Left lung (tissue), 10 donors: ENCODE measurements around the gene ATP10A. TPM values are rescaled to one million over a fixed set of nuclear protein-coding genes. Genes with fewer than 3 reads are reported as not detected.
A peak's percentile ranks its signal among the peaks of the same experiment; 100 is the strongest.
"Not testable (repeated sequence)": the region's sequence is repeated elsewhere in the genome, so short reads cannot be mapped to it uniquely, and the experiment has no call there.

Experiments
- ATAC-seq: fragments of 200-7000 bp; cut with Tn5 transposase; one replicate; pipeline ENCODE4 v1.9.1; 2020; ENCODE audit warnings: moderate library complexity
- DNase-seq, 4 donors: peaks; one replicate each; pipeline ENCODE4 v3.0.0-alpha.2; 2013 to 2020
- H3K27ac ChIP-seq, 2 donors: fragments of 200-600 bp; sonication (generic) in 1 of 2; one replicate each; pipeline versions ENCODE4 v1.5.0 to v1.8.0; 2020 to 2021
- H3K27me3 ChIP-seq, 2 donors: fragments of 200-600 bp; sonication (generic) in 1 of 2; one replicate each; pipeline versions ENCODE4 v1.5.0 to v1.8.0; 2020 to 2021
- H3K36me3 ChIP-seq, 2 donors: fragments of 200-600 bp; sonication (generic) in 1 of 2; one replicate each; pipeline versions ENCODE4 v1.5.0 to v1.8.0; 2020 to 2021
- H3K4me1 ChIP-seq, 2 donors: fragments of 200-600 bp; one replicate each; pipeline ENCODE4 v1.8.0; 2021
- H3K4me3 ChIP-seq, 2 donors: fragments of 200-600 bp; sonication (generic) in 1 of 2; one replicate each; pipeline versions ENCODE4 v1.5.0 to v1.8.0; 2020 to 2021; ENCODE audit warnings: mild to moderate bottlenecking in 1 of 2
- H3K9me3 ChIP-seq, 2 donors: fragments of 200-600 bp; sonication (generic) in 1 of 2; one replicate each; pipeline versions ENCODE4 v1.5.0 to v1.8.0; 2020 to 2021
- intact Hi-C, 2 donors: fragments of 100-400 bp; cut with DNase I; formaldehyde crosslinking; loops; one replicate each; pipeline versions ENCODE4 v1.11.2 to v1.14.2; 2022
- polyA plus RNA-seq, 6 donors: library from polyadenylated mRNA; unstranded; fragments of 120-200 nt; gene quantifications; one replicate each; pipeline ENCODE4 v1.2.1, GENCODE V29; 2013; ENCODE audit not compliant: insufficient read length in 6 of 6
- total RNA-seq, 2 donors: library from RNA; stranded (reverse); fragmentation: NEBNext Ultra II Directional; extraction: Animal tissue kit (Norgen Biotek cat#: 25700); gene quantifications; one replicate each; pipeline ENCODE4 v1.2.1, GENCODE V29; 2021
- TF ChIP-seq, protein P1 (sequence below), 2 donors: fragments of 200-600 bp; sonication (generic) in 1 of 2; IDR thresholded peaks; one replicate each; pipeline versions ENCODE4 v1.5.0 to v1.8.0; 2021; ENCODE audit warnings: antibody characterized with exemption in 2 of 2
- donor health status: DM: no; HTN: yes; CAD: no.
- donor health status: DM: no; HTN: no; CAD: no.

Gene ATP10A
- total and polyA plus RNA-seq, 8 donors, result 0.70 to 46.1 (median 0.87) TPM

- H3K4me1 ChIP-seq, result no peaks in the 10 kb centered on the region
- TF ChIP-seq, protein P1, sequence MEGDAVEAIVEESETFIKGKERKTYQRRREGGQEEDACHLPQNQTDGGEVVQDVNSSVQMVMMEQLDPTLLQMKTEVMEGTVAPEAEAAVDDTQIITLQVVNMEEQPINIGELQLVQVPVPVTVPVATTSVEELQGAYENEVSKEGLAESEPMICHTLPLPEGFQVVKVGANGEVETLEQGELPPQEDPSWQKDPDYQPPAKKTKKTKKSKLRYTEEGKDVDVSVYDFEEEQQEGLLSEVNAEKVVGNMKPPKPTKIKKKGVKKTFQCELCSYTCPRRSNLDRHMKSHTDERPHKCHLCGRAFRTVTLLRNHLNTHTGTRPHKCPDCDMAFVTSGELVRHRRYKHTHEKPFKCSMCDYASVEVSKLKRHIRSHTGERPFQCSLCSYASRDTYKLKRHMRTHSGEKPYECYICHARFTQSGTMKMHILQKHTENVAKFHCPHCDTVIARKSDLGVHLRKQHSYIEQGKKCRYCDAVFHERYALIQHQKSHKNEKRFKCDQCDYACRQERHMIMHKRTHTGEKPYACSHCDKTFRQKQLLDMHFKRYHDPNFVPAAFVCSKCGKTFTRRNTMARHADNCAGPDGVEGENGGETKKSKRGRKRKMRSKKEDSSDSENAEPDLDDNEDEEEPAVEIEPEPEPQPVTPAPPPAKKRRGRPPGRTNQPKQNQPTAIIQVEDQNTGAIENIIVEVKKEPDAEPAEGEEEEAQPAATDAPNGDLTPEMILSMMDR (IDR thresholded peaks at IDR 0.05), result no peak
- ATAC-seq, result no peak
- H3K36me3 ChIP-seq, result no peaks in the 10 kb centered on the region
- DNase-seq, result no peak
- H3K27ac ChIP-seq, result no peak overlapping the region
- intact Hi-C loops, result no loop called here
- no peak overlapping the region for H3K4me3 ChIP-seq
- no peaks in the 10 kb centered on the region for H3K27me3 ChIP-seq
- no peaks in the 10 kb centered on the region for H3K9me3 ChIP-seq
These were observed 210.4 kb downstream of the ATP10A start for GRCh38 chr15:25652704-25653103.

- intact Hi-C loops, result no loop called here
- no peaks in the 10 kb centered on the region for H3K4me1 ChIP-seq
- TF ChIP-seq, protein P1 (IDR thresholded peaks at IDR 0.05), result no peak
- no peaks in the 10 kb centered on the region for H3K36me3 ChIP-seq
- H3K27me3 ChIP-seq, result no peaks in the 10 kb centered on the region
- no peaks in the 10 kb centered on the region for H3K9me3 ChIP-seq
- ATAC-seq (no peak), DNase-seq (no peak)
- H3K27ac ChIP-seq, result no peak overlapping the region
- H3K4me3 ChIP-seq, result no peak overlapping the region
These were observed 213.7 kb downstream of the ATP10A start for GRCh38 chr15:25649390-25649789.

GRCh38 chr15:25643120-25643519, 220.0 kb downstream of the ATP10A start:
- no peak for ATAC-seq

DNA sequence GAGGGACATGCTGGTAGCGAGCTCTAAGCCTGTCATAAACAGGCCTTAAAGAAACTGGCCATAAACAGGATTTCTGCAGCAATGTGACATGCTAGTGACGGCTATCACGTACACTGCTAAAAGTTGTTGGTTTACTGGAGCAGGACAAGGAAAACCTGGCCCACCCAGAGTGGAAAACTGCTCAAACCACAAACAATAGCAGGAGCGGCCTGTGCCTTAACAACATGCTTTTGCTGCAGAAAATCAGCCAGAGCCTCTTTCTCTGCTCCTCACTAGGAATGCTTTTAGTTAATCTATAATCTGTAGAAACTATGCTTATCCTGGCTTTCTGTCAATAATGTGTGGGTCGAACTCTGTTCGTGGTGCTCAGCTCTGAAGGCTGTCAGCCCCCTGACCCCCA, 221.4 kb downstream of the ATP10A start:
- intact Hi-C loops, result no loop called here
- H3K4me1 ChIP-seq, result peaks cover 0 to 5% of the 10 kb centered on the region in 2 donors
- no peaks in the 10 kb centered on the region for H3K36me3 ChIP-seq
- no peak overlapping the region for H3K4me3 ChIP-seq
- TF ChIP-seq, protein P1 (IDR thresholded peaks at IDR 0.05), result no peak
- DNase-seq (no peak), ATAC-seq (peak; percentile 40)
- no peaks in the 10 kb centered on the region for H3K27me3 ChIP-seq
- no peaks in the 10 kb centered on the region for H3K9me3 ChIP-seq
- no peak overlapping the region for H3K27ac ChIP-seq

More at GRCh38 chr15:25643120-25643519, 220.0 kb downstream of the ATP10A start:
- Histone ChIP-seq H3K27me3 (no peaks in the 10 kb centered on the region), H3K36me3 (no peaks in the 10 kb centered on the region), H3K4me1 (peaks cover 0 to 5% of the 10 kb centered on the region in 2 donors), H3K4me3 (no peak overlapping the region), H3K27ac (no peak overlapping the region), H3K9me3 (no peaks in the 10 kb centered on the region)
- DNase-seq, result no peak
- TF ChIP-seq, protein P1 (IDR thresholded peaks at IDR 0.05), result no peak
- intact Hi-C loops, result no loop called here

DNA sequence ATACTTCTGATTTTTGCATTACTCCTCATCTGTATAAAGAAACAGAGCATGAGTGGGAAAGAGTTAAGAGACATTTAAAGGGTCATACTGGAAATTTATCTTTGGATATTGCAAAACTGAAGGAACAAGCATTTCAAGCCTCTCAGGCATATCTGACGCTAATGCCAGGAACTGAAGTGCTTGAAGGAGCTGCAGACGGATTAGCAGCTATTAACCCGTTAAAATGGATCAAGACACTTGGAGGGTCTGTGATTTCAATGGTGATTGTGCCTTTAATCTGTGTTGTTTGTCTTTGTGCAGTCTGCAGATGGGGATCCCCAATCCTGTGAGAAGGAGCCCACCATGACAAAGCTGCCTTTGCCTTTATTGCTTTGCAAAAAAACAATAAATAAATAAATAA, 221.8 kb downstream of the ATP10A start:
- intact Hi-C loops, result no loop called here
- H3K27me3 ChIP-seq, result no peaks in the 10 kb centered on the region
- ATAC-seq (peak; percentile 63), DNase-seq (peak in 1 of 4 donors; percentile 37)
- H3K4me3 ChIP-seq, result no peak overlapping the region
- H3K4me1 ChIP-seq, result peaks cover 0 to 5% of the 10 kb centered on the region in 2 donors
- no peak overlapping the region for H3K27ac ChIP-seq
- H3K9me3 ChIP-seq, result no peaks in the 10 kb centered on the region
- TF ChIP-seq, protein P1 (IDR thresholded peaks at IDR 0.05), result no peak
- H3K36me3 ChIP-seq, result no peaks in the 10 kb centered on the region

DNA sequence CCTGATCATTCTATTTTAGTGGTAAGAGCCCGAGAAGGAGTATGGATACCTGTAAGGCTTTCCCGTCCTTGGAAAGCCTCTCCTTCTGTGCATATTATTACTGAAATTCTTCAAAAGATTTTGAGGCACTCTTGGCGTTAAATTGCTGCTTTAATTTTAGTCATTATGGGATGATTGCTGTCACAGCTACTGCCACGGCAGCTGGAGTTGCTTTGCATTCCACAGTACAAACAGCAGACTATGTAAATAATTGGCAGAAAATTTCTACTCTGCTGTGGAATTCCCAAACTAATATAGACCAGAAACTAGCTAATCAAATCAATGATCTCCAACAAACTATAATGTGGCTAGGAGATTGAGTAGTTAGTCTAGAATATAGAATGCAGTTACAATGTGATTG, 222.2 kb downstream of the ATP10A start:
- H3K27me3 ChIP-seq, intact Hi-C loops, H3K4me1 ChIP-seq, H3K27ac ChIP-seq, DNase-seq, H3K9me3 ChIP-seq, H3K4me3 ChIP-seq, H3K36me3 ChIP-seq: not testable (repeated sequence)
- peak; percentile 52 for ATAC-seq
